Osteocyte (in vitro differentiated cells): Measurements from ENCODE around the gene XG. TPM values are rescaled to one million over a fixed set of nuclear protein-coding genes. Genes with fewer than 3 reads are reported as not detected.

Experiments used
- DNase-seq: peaks from one replicate; pipeline ENCODE4 v3.0.0; 2021; ENCODE audit warnings: mixed read lengths; ENCODE audit not compliant: unreplicated experiment; ENCODE audit errors: extremely low spot score
- H3K27ac Mint-ChIP-seq: one replicate; pipeline ENCODE4 v1.8.0; 2021; ENCODE audit warnings: mild to moderate bottlenecking, mixed read lengths; ENCODE audit not compliant: unreplicated experiment
- H3K27me3 Mint-ChIP-seq: one replicate; pipeline ENCODE4 v1.8.0; 2021; ENCODE audit warnings: mixed read lengths; ENCODE audit not compliant: unreplicated experiment
- H3K36me3 Mint-ChIP-seq: one replicate; pipeline ENCODE4 v1.8.0; 2021; ENCODE audit warnings: mixed read lengths; ENCODE audit not compliant: unreplicated experiment
- H3K4me1 Mint-ChIP-seq: one replicate; pipeline ENCODE4 v1.8.0; 2021; ENCODE audit warnings: mixed read lengths; ENCODE audit not compliant: unreplicated experiment
- H3K4me3 Mint-ChIP-seq: one replicate; pipeline ENCODE4 v1.8.0; 2021; ENCODE audit warnings: mild to moderate bottlenecking, moderate library complexity, mixed read lengths; ENCODE audit not compliant: unreplicated experiment
- H3K9me3 Mint-ChIP-seq: one replicate; pipeline ENCODE4 v1.8.0; 2021; ENCODE audit warnings: mixed read lengths; ENCODE audit not compliant: unreplicated experiment
- CTCF ChIP-seq: fragments of 200-600 bp; sonication (generic); IDR thresholded peaks from 2 replicates; pipeline ENCODE4 v1.5.0; 2021; ENCODE audit warnings: antibody characterized with exemption, mild to moderate bottlenecking, moderate library complexity
- total RNA-seq: library from RNA; stranded (reverse); gene quantifications from 2 replicates; pipeline ENCODE4 v1.2.1, GENCODE V29; 2021

The XG gene
- total RNA-seq, 1 donor from 2014 or later = not detected

GRCh38 chrX:2782171-2782570 is 30.3 kb downstream of the XG start:
- Mint-ChIP-seq H3K4me1 (no peaks in the 10 kb centered on the region), H3K4me3 (no peak overlapping the region), H3K27me3 (peaks cover 28% of the 10 kb centered on the region), H3K27ac (no peak overlapping the region), H3K9me3 (no peaks in the 10 kb centered on the region), H3K36me3 (no peaks in the 10 kb centered on the region)
- no peak for DNase-seq
- no peak for TF ChIP-seq CTCF

- no peak overlapping the region for H3K27ac Mint-ChIP-seq
- peaks cover 27% of the 10 kb centered on the region for H3K27me3 Mint-ChIP-seq
- no peaks in the 10 kb centered on the region for H3K36me3 Mint-ChIP-seq
- no peaks in the 10 kb centered on the region for H3K9me3 Mint-ChIP-seq
- no peak overlapping the region for H3K4me3 Mint-ChIP-seq
- no peak for DNase-seq
- H3K4me1 Mint-ChIP-seq = no peaks in the 10 kb centered on the region
- TF ChIP-seq CTCF = no peak
Observed at GRCh38 chrX:2782778-2783177, 30.9 kb downstream of the XG start.

GRCh38 chrX:2784026-2784425 is 32.2 kb downstream of the XG start:
- H3K4me1 Mint-ChIP-seq = no peaks in the 10 kb centered on the region
- no peak overlapping the region for H3K27ac Mint-ChIP-seq
- H3K36me3 Mint-ChIP-seq = no peaks in the 10 kb centered on the region
- no peak for DNase-seq
- no peaks in the 10 kb centered on the region for H3K9me3 Mint-ChIP-seq
- H3K27me3 Mint-ChIP-seq = peaks cover 30% of the 10 kb centered on the region
- TF ChIP-seq CTCF = no peak
- no peak overlapping the region for H3K4me3 Mint-ChIP-seq

GRCh38 chrX:2785538-2785937 is 33.7 kb downstream of the XG start:
- no peak for DNase-seq
- H3K4me1 Mint-ChIP-seq = no peaks in the 10 kb centered on the region
- TF ChIP-seq CTCF = no peak
- H3K27ac Mint-ChIP-seq = no peak overlapping the region
- H3K9me3 Mint-ChIP-seq = no peaks in the 10 kb centered on the region
- peaks cover 27% of the 10 kb centered on the region for H3K27me3 Mint-ChIP-seq
- no peak overlapping the region for H3K4me3 Mint-ChIP-seq
- no peaks in the 10 kb centered on the region for H3K36me3 Mint-ChIP-seq

GRCh38 chrX:2788980-2789379 is 37.1 kb downstream of the XG start:
- H3K4me1 Mint-ChIP-seq = no peaks in the 10 kb centered on the region
- peaks cover 23% of the 10 kb centered on the region for H3K27me3 Mint-ChIP-seq
- no peaks in the 10 kb centered on the region for H3K9me3 Mint-ChIP-seq
- no peak for DNase-seq
- H3K36me3 Mint-ChIP-seq = no peaks in the 10 kb centered on the region
- no peak overlapping the region for H3K27ac Mint-ChIP-seq
- H3K4me3 Mint-ChIP-seq = no peak overlapping the region
- no peak for TF ChIP-seq CTCF
